ENCODE results near the gene GLRX5. TPM values are rescaled to one million over a fixed set of nuclear protein-coding genes. Genes with fewer than 3 reads are reported as not detected.

GLRX5 gene
- total and polyA plus RNA-seq, 11 donors: 60.8 to 113 (median 78.5) TPM

GRCh38 chr14:95522116-95522515, 12.7 kb upstream of the GLRX5 start:
- H3K4me3 ChIP-seq: no peak overlapping the region
- TF ChIP-seq POLR2A (IDR thresholded peaks at IDR 0.05) (no peak), CTCF (IDR thresholded peaks at IDR 0.05) (no peak)
- DNase-seq (peak in 2 of 5 donors; percentile 58 to 61), ATAC-seq (peak; percentile 29 to 61 (median 47))
- peak overlapping the region in 7 of 12 donors; percentile 6 to 88 (median 52) for H3K27ac ChIP-seq
- H3K36me3 ChIP-seq: no peaks in the 10 kb centered on the region
- peaks cover 0 to 96% (median 59%) of the 10 kb centered on the region in 12 donors for H3K4me1 ChIP-seq
- intact Hi-C loops (cut with DNase I): no loop called here
- no peaks in the 10 kb centered on the region for H3K27me3 ChIP-seq
- H3K9me3 ChIP-seq: no peaks in the 10 kb centered on the region
- WGBS, 4 donors: 71 to 84% (median 76%) methylated on average over 11 of the region's 11 CpGs

GRCh38 chr14:95522556-95522955, 12.3 kb upstream of the GLRX5 start:
- H3K36me3 ChIP-seq: no peaks in the 10 kb centered on the region
- ATAC-seq: no peak
- intact Hi-C loops (cut with DNase I): no loop called here
- peaks cover 0 to 96% (median 58%) of the 10 kb centered on the region in 12 donors for H3K4me1 ChIP-seq
- H3K9me3 ChIP-seq: no peaks in the 10 kb centered on the region
- WGBS, 4 donors: 84 to 94% (median 88%) methylated on average over 4 of the region's 4 CpGs
- peak overlapping the region in 5 of 12 donors; percentile 41 to 88 (median 54) for H3K27ac ChIP-seq
- no peaks in the 10 kb centered on the region for H3K27me3 ChIP-seq
- no peak overlapping the region for H3K4me3 ChIP-seq
- no peak for TF ChIP-seq CTCF (IDR thresholded peaks at IDR 0.05)
- no peak for TF ChIP-seq POLR2A (IDR thresholded peaks at IDR 0.05)
- DNase-seq: no peak

GRCh38 chr14:95523051-95523814, 11.6 kb upstream of the GLRX5 start:
- peak overlapping the region in 2 of 12 donors; percentile 13 to 30 for H3K4me3 ChIP-seq
- no peaks in the 10 kb centered on the region for H3K9me3 ChIP-seq
- intact Hi-C loops (cut with DNase I): no loop called here

More at GRCh38 chr14:95523051-95523814, 11.6 kb upstream of the GLRX5 start:
- Histone ChIP-seq H3K27ac (peak overlapping the region in 11 of 12 donors; percentile 4 to 88 (median 52)), H3K36me3 (no peaks in the 10 kb centered on the region), H3K27me3 (no peaks in the 10 kb centered on the region), H3K4me1 (peaks cover 0 to 91% (median 52%) of the 10 kb centered on the region in 12 donors)
- DNase-seq: no peak
- TF ChIP-seq POLR2A (IDR thresholded peaks at IDR 0.05) (no peak), CTCF (IDR thresholded peaks at IDR 0.05) (no peak)
- WGBS, 4 donors: 54 to 65% (median 59%) methylated on average over 12 of the region's 12 CpGs
- ATAC-seq: no peak
